ENCODE results near the gene MT1F.

MT1F gene

DNA sequence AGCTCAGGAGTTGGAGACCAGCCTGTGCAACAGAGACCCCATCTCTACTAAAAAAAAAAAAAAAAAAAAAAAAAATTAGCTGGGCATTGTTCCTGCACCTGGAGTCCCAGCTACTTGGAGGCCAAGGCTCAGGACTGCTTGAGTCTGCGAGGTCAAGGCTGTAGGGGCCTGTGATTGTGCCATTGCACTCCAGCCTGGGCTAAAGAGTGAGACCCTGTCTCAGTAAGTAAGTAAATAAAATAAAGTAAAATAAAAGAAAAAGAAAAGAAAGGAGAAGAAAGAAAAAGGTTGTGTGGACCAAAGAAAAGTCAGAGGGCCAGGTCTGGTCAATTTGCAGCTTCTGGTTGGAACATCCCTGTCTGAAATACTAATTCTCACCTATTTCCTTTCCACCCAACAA is 42.9 kb downstream of the MT1F start:
- TF ChIP-seq, protein P1, sequence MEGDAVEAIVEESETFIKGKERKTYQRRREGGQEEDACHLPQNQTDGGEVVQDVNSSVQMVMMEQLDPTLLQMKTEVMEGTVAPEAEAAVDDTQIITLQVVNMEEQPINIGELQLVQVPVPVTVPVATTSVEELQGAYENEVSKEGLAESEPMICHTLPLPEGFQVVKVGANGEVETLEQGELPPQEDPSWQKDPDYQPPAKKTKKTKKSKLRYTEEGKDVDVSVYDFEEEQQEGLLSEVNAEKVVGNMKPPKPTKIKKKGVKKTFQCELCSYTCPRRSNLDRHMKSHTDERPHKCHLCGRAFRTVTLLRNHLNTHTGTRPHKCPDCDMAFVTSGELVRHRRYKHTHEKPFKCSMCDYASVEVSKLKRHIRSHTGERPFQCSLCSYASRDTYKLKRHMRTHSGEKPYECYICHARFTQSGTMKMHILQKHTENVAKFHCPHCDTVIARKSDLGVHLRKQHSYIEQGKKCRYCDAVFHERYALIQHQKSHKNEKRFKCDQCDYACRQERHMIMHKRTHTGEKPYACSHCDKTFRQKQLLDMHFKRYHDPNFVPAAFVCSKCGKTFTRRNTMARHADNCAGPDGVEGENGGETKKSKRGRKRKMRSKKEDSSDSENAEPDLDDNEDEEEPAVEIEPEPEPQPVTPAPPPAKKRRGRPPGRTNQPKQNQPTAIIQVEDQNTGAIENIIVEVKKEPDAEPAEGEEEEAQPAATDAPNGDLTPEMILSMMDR (conservative IDR thresholded peaks at IDR 0.05): no peak
- H3K27ac ChIP-seq: no peak overlapping the region

DNA sequence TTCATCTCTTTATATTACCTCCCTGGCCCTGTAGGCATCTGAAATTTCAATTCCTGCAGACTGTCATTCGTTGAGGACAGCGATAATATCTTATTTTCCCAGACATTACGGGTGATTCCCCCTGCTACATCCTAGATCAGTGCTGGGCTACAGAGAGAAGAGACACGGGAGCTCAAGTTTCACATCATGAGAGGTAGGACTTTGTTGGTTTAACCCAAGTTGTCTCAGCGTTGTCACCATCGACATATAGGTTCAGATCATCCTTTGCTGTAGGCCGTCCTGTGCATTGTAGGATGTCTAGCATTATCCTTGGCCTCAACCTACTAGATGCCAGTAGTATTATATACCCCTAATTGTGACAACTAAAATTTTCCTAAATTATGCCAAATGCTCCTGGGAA is 43.8 kb downstream of the MT1F start:
- no peak overlapping the region for H3K27ac ChIP-seq
- TF ChIP-seq, protein P1 (conservative IDR thresholded peaks at IDR 0.05): no peak

DNA sequence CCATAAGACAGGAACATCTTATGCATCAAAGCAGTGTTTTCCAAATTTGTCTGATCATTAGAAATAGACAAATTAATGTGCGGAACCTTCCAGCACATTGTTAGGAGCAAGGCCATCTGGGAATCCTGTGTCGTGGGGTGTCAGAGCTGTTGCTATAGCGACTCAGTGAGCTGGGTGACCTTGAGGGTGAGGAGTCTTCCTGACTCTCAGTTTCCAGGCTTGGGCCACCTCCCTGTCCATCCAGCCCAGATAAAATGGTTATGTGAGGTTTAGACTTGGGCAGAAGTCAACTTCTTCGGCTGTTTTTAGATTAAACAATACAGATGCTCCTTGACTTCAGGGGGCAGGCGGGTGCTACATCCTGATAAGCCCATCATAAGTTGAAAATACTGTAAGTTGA is 45.1 kb downstream of the MT1F start:
- H3K27ac ChIP-seq: no peak overlapping the region
- TF ChIP-seq, protein P1 (conservative IDR thresholded peaks at IDR 0.05): no peak
